ENCODE results near the gene VSIG10L.

VSIG10L gene

GRCh38 chr19:51341976-51342580, at the start of gene VSIG10L:
Gene VSIG10L, minus strand, starts transcription at chr19:51342139. Its CDS starts 15 bp downstream, at chr19:51342124.
- no peak for DNase-seq

- no peak for DNase-seq
Observed at GRCh38 chr19:51391073-51391611, 49.2 kb upstream of the VSIG10L start.

GRCh38 chr19:51389143-51389542, 47.2 kb upstream of the VSIG10L start:
- no peak for DNase-seq

GRCh38 chr19:51387924-51388389, 46.0 kb upstream of the VSIG10L start, which contains the start of gene LIM2:
Gene LIM2, minus strand, starts transcription at chr19:51387974. Its CDS starts 531 bp downstream, at chr19:51387443.
- DNase-seq = no peak

GRCh38 chr19:51386882-51387520, 45.1 kb upstream of the VSIG10L start:
- no peak for DNase-seq

- DNase-seq = no peak
Observed at GRCh38 chr19:51382004-51382403, 40.1 kb upstream of the VSIG10L start.

- DNase-seq = no peak
Observed at GRCh38 chr19:51380379-51380778, 38.4 kb upstream of the VSIG10L start.

GRCh38 chr19:51377422-51377821, 35.5 kb upstream of the VSIG10L start:
- DNase-seq = no peak

GRCh38 chr19:51375504-51376221, 33.7 kb upstream of the VSIG10L start:
- peak; percentile 24 to 44 for DNase-seq

GRCh38 chr19:51372649-51373504, 30.9 kb upstream of the VSIG10L start, which contains the start of gene NKG7:
Gene NKG7, minus strand, starts transcription at chr19:51372654. Its CDS starts 119 bp downstream, at chr19:51372535.
- peak; percentile 80 to 86 for DNase-seq

GRCh38 chr19:51372021-51372648, 30.2 kb upstream of the VSIG10L start:
- DNase-seq = no peak

GRCh38 chr19:51371186-51371690, 29.3 kb upstream of the VSIG10L start:
- no peak for DNase-seq

GRCh38 chr19:51370230-51370629, 28.3 kb upstream of the VSIG10L start:
- DNase-seq = no peak

GRCh38 chr19:51368366-51369282, 26.7 kb upstream of the VSIG10L start, which contains the start of gene CLDND2:
Gene CLDND2, minus strand, starts transcription at chr19:51369003. Its CDS starts 426 bp downstream, at chr19:51368577.
- peak in 1 of 2 experiments; percentile 15 for DNase-seq

- DNase-seq = peak; percentile 97
Observed at GRCh38 chr19:51367565-51368365, 25.8 kb upstream of the VSIG10L start.

GRCh38 chr19:51367255-51367564, 25.3 kb upstream of the VSIG10L start:
- no peak for DNase-seq

GRCh38 chr19:51366389-51367254, 24.7 kb upstream of the VSIG10L start:
- DNase-seq = peak; percentile 98 to 99

GRCh38 chr19:51365965-51366388, 24.0 kb upstream of the VSIG10L start, which contains the start of gene ETFB:
Gene ETFB, minus strand, starts transcription at chr19:51366388. Its CDS starts 62 bp downstream, at chr19:51366326.
- DNase-seq = no peak
